Colonic mucosa (tissue), 4 donors: ENCODE data around the gene LY6G5C. TPM values are rescaled to one million over a fixed set of nuclear protein-coding genes. Genes with fewer than 3 reads are reported as not detected.

Experiments
- DNase-seq: peaks from one replicate; pipeline ENCODE4 v3.0.0-alpha.2; 2020
- H3K27ac ChIP-seq: fragments of 200-600 bp; one replicate; pipeline ENCODE4 v1.8.0; 2021
- H3K27me3 ChIP-seq: fragments of 200-600 bp; one replicate; pipeline ENCODE4 v1.8.0; 2021
- H3K36me3 ChIP-seq: fragments of 200-600 bp; one replicate; pipeline ENCODE4 v1.8.0; 2021
- H3K4me1 ChIP-seq: fragments of 200-600 bp; one replicate; pipeline ENCODE4 v1.8.0; 2021; ENCODE audit warnings: mild to moderate bottlenecking
- H3K4me3 ChIP-seq: fragments of 200-600 bp; one replicate; pipeline ENCODE4 v1.8.0; 2021
- H3K9ac ChIP-seq, 2 donors: one replicate each; pipeline ENCODE4 v1.7.0; 2013; ENCODE audit warnings: control low read depth in 2 of 2, low read depth in 2 of 2, low read length in 2 of 2
- H3K9me3 ChIP-seq: fragments of 200-600 bp; one replicate; pipeline ENCODE4 v1.8.0; 2021
- CTCF ChIP-seq: fragments of 200-600 bp; IDR thresholded peaks from one replicate; pipeline ENCODE4 v1.8.0; 2022; ENCODE audit warnings: antibody characterized with exemption, mild to moderate bottlenecking
- intact Hi-C: fragments of 100-400 bp; cut with DNase I; formaldehyde crosslinking; loops from one replicate; pipeline ENCODE4 v1.14.1; 2022
- total RNA-seq, 2 donors: library from RNA; stranded (reverse); fragmentation: NEBNext Ultra II Directional in 1 of 2; extraction: Animal tissue kit (Norgen Biotek cat#: 25700) in 1 of 2; gene quantifications; one replicate each; pipeline ENCODE4 v1.2.1, GENCODE V29; 2021
- donor health status: healthy.
- donor health status: DM: no; HTN: no; CAD: no.
- donor health status: DM: no; HTN: no; CAD: no.

The LY6G5C gene
- total RNA-seq, 2 donors from 2014 or later = 1.9 to 2.8 TPM

GRCh38 chr6:31661262-31662123 is 19.4 kb downstream of the LY6G5C start:
- intact Hi-C loops = no loop called here
- H3K4me1 ChIP-seq = peaks cover 22% of the 10 kb centered on the region
- no peak for DNase-seq

GRCh38 chr6:31660381-31661261 is 20.2 kb downstream of the LY6G5C start, which contains the start of gene C6orf47:
C6orf47 (minus strand) TSS chr6:31660778; CDS start chr6:31659947, 831 bp downstream.
- no peak for TF ChIP-seq CTCF
- intact Hi-C loops = no loop called here

More at GRCh38 chr6:31661262-31662123, 19.4 kb downstream of the LY6G5C start:
- Histone ChIP-seq H3K9me3 (no peaks in the 10 kb centered on the region), H3K27me3 (no peaks in the 10 kb centered on the region), H3K27ac (peak overlapping the region; percentile 89), H3K9ac (peak overlapping the region in 1 of 2 donors; percentile 94), H3K36me3 (no peaks in the 10 kb centered on the region), H3K4me3 (peak overlapping the region; percentile 76)
- no peak for TF ChIP-seq CTCF

GRCh38 chr6:31659649-31660380 is 21.1 kb downstream of the LY6G5C start:
- Histone ChIP-seq H3K9ac (peak overlapping the region; percentile 75 to 94), H3K4me3 (peak overlapping the region; percentile 76), H3K9me3 (no peaks in the 10 kb centered on the region), H3K27ac (peak overlapping the region; percentile 89), H3K4me1 (peaks cover 26% of the 10 kb centered on the region), H3K36me3 (no peaks in the 10 kb centered on the region), H3K27me3 (no peaks in the 10 kb centered on the region)
- TF ChIP-seq CTCF = no peak
- intact Hi-C loops = loop anchor here (5.0 kb wide), 1 partner anchor 38 kb away; the partner anchor contains the start of gene PRRC2A
- no peak for DNase-seq

More at GRCh38 chr6:31660381-31661261, 20.2 kb downstream of the LY6G5C start, which contains the start of gene C6orf47:
- no peaks in the 10 kb centered on the region for H3K9me3 ChIP-seq
- peak within 1 kb of the TSS; percentile 75 to 94 for H3K9ac ChIP-seq
- H3K4me1 ChIP-seq = peaks cover 25% of the 10 kb centered on the region
- DNase-seq = peak; percentile 90
- H3K36me3 ChIP-seq = no peaks in the 10 kb centered on the region
- H3K27me3 ChIP-seq = no peaks in the 10 kb centered on the region
- H3K27ac ChIP-seq = peak within 1 kb of the TSS; percentile 89
- H3K4me3 ChIP-seq = peak within 1 kb of the TSS; percentile 76

- TF ChIP-seq CTCF = no peak
- Histone ChIP-seq H3K36me3 (no peaks in the 10 kb centered on the region), H3K27me3 (no peaks in the 10 kb centered on the region), H3K9me3 (no peaks in the 10 kb centered on the region), H3K9ac (peak overlapping the region; percentile 75 to 94), H3K4me1 (peaks cover 23% of the 10 kb centered on the region), H3K4me3 (peak overlapping the region; percentile 76), H3K27ac (peak overlapping the region; percentile 89)
- intact Hi-C loops = loop anchor here (5.0 kb wide), 1 partner anchor 37 kb away; the partner anchor contains the start of gene PRRC2A
- no peak for DNase-seq
These were observed 21.8 kb downstream of the LY6G5C start for GRCh38 chr6:31658983-31659648.
